GM20000 (cell line): ENCODE data around the gene TRIOBP.

Experiments used
- DNase-seq: peaks from one replicate; pipeline ENCODE4 v3.0.0; 2012; ENCODE audit warnings: low spot score
- CTCF ChIP-seq: IDR thresholded peaks from 2 replicates; pipeline ENCODE4 v1.5.1; 2012; ENCODE audit warnings: mild to moderate bottlenecking, control low read depth; ENCODE audit errors: extremely low read depth, missing control alignments

Gene TRIOBP

GRCh38 chr22:37769056-37769455 lies 72.2 kb downstream of the TRIOBP start:
- DNase-seq, result no peak
- no peak for TF ChIP-seq CTCF

GRCh38 chr22:37771081-37771480 lies 74.2 kb downstream of the TRIOBP start:
- TF ChIP-seq CTCF, result no peak
- no peak for DNase-seq

GRCh38 chr22:37771702-37772427 lies 75.0 kb downstream of the TRIOBP start:
- DNase-seq, result no peak
- TF ChIP-seq CTCF, result no peak

GRCh38 chr22:37774728-37775127 lies 77.9 kb downstream of the TRIOBP start:
- TF ChIP-seq CTCF, result no peak
- DNase-seq, result no peak

GRCh38 chr22:37775785-37776638 lies 79.2 kb downstream of the TRIOBP start:
- no peak for TF ChIP-seq CTCF
- no peak for DNase-seq

- DNase-seq, result no peak
- TF ChIP-seq CTCF, result no peak
Observed at GRCh38 chr22:37776639-37777005, 79.8 kb downstream of the TRIOBP start.

GRCh38 chr22:37777122-37777687 lies 80.4 kb downstream of the TRIOBP start:
- peak; percentile 79 for DNase-seq
- TF ChIP-seq CTCF, result no peak
